ENCODE results near the gene UCHL3. TPM values are rescaled to one million over a fixed set of nuclear protein-coding genes. Genes with fewer than 3 reads are reported as not detected.
A peak's percentile ranks its signal among the peaks of the same experiment; 100 is the strongest.

The UCHL3 gene
- total and polyA plus RNA-seq, 11 donors, result 16.3 to 72.1 (median 27.6) TPM

GRCh38 chr13:75579529-75579928 lies 29.9 kb downstream of the UCHL3 start:
- intact Hi-C loops (cut with DNase I), result no loop called here
- DNase-seq (no peak), ATAC-seq (no peak)

DNA sequence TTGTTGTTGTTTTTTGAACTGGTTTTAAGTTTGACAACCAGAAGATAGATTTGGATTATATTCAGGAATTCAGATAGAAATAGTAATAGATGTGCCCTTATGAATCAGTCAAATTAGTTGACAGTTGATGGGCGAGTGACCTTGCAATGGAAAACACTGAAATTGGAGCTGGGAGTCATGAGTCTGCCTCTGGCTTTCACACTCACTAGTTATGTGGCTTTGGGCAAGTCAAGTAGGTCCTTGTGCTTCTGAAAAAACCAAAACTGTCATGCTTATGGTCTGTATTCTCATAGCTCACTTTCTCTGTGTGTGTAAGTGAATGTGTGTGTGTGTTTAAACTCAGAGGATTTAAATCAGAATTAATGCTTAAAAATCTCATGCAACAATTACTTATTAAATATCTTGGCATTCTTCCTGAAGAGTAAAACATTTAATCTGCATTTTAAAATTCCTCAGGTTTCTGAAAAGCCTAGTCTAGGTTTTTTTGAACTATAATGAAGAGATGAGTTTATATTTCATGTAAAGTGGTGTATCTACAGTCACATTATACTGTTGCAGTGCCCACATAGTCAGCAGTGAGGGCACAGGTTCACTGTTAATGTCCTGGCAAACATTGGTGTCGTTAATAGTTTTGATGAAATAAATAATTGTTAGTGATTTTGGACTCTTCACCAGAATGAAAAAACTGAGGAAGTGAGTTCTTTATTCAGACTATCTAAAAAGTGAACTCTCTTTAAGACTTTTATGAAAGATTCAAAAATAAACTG lies 32.5 kb downstream of the UCHL3 start:
- Histone ChIP-seq H3K27me3 (no peaks in the 10 kb centered on the region), H3K4me1 (peaks cover 0 to 4% (median 0%) of the 10 kb centered on the region in 12 donors), H3K27ac (no peak overlapping the region), H3K9me3 (peaks cover 0 to 19% (median 2%) of the 10 kb centered on the region in 12 donors), H3K4me3 (no peak overlapping the region), H3K36me3 (peaks cover 0 to 7% (median 0%) of the 10 kb centered on the region in 9 donors)
- intact Hi-C loops (cut with DNase I), result no loop called here
- DNase-seq (no peak), ATAC-seq (peak in 2 of 4 donors; percentile 49 to 65)
- WGBS, 4 donors, result 82 to 91% (median 85%) methylated on average over 2 of the region's 2 CpGs
- TF ChIP-seq POLR2A (IDR thresholded peaks at IDR 0.05), result no peak
- TF ChIP-seq, protein P1, sequence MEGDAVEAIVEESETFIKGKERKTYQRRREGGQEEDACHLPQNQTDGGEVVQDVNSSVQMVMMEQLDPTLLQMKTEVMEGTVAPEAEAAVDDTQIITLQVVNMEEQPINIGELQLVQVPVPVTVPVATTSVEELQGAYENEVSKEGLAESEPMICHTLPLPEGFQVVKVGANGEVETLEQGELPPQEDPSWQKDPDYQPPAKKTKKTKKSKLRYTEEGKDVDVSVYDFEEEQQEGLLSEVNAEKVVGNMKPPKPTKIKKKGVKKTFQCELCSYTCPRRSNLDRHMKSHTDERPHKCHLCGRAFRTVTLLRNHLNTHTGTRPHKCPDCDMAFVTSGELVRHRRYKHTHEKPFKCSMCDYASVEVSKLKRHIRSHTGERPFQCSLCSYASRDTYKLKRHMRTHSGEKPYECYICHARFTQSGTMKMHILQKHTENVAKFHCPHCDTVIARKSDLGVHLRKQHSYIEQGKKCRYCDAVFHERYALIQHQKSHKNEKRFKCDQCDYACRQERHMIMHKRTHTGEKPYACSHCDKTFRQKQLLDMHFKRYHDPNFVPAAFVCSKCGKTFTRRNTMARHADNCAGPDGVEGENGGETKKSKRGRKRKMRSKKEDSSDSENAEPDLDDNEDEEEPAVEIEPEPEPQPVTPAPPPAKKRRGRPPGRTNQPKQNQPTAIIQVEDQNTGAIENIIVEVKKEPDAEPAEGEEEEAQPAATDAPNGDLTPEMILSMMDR (IDR thresholded peaks at IDR 0.05), result no peak

More at GRCh38 chr13:75579529-75579928, 29.9 kb downstream of the UCHL3 start:
- WGBS, 4 donors, result 80 to 83% (median 83%) methylated on average over 3 of the region's 3 CpGs
- Histone ChIP-seq H3K27ac (no peak overlapping the region), H3K4me1 (peaks cover 0 to 4% (median 0%) of the 10 kb centered on the region in 12 donors), H3K9me3 (peaks cover 0 to 9% (median 0%) of the 10 kb centered on the region in 12 donors), H3K36me3 (peaks cover 0 to 15% (median 8%) of the 10 kb centered on the region in 9 donors), H3K27me3 (no peaks in the 10 kb centered on the region), H3K4me3 (no peak overlapping the region)
- no peak for TF ChIP-seq POLR2A (IDR thresholded peaks at IDR 0.05)
- TF ChIP-seq, protein P1 (IDR thresholded peaks at IDR 0.05), result no peak

GRCh38 chr13:75583091-75583490 lies 33.5 kb downstream of the UCHL3 start:
- no peak for ATAC-seq
- TF ChIP-seq, protein P1 (IDR thresholded peaks at IDR 0.05), result no peak
- no peak for TF ChIP-seq POLR2A (IDR thresholded peaks at IDR 0.05)
- Histone ChIP-seq H3K36me3 (peaks cover 0 to 7% (median 0%) of the 10 kb centered on the region in 9 donors), H3K9me3 (peaks cover 0 to 19% (median 2%) of the 10 kb centered on the region in 12 donors), H3K27ac (no peak overlapping the region), H3K27me3 (no peaks in the 10 kb centered on the region), H3K4me1 (peaks cover 0 to 4% (median 0%) of the 10 kb centered on the region in 12 donors), H3K4me3 (no peak overlapping the region)
- intact Hi-C loops (cut with DNase I), result no loop called here
- DNase-seq, result no peak

- TF ChIP-seq, protein P1 (IDR thresholded peaks at IDR 0.05), result no peak
- TF ChIP-seq POLR2A (IDR thresholded peaks at IDR 0.05), result no peak
- peaks cover 0 to 4% (median 0%) of the 10 kb centered on the region in 12 donors for H3K4me1 ChIP-seq
- H3K9me3 ChIP-seq, result peaks cover 0 to 19% (median 2%) of the 10 kb centered on the region in 12 donors
- no peak for DNase-seq
- intact Hi-C loops (cut with DNase I), result no loop called here
- no peak overlapping the region for H3K27ac ChIP-seq
- no peak overlapping the region for H3K4me3 ChIP-seq
- peaks cover 0 to 13% (median 5%) of the 10 kb centered on the region in 9 donors for H3K36me3 ChIP-seq
- ATAC-seq, result no peak
- H3K27me3 ChIP-seq, result no peaks in the 10 kb centered on the region
Measured at GRCh38 chr13:75585153-75585552, 35.6 kb downstream of the UCHL3 start.
